ENCODE measurements around the gene C22orf15. TPM values are rescaled to one million over a fixed set of nuclear protein-coding genes. Genes with fewer than 3 reads are reported as not detected.
A peak's percentile ranks its signal among the peaks of the same experiment; 100 is the strongest.
"Not testable (repeated sequence)": the region's sequence is repeated elsewhere in the genome, so short reads cannot be mapped to it uniquely, and the experiment has no call there.

The C22orf15 gene, protein sequence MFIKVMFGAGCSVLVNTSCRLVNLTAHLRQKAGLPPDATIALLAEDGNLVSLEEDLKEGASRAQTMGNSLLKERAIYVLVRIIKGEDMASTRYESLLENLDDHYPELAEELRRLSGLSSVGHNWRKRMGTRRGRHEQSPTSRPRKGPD
- total RNA-seq: not detected in 2 replicates

DNA sequence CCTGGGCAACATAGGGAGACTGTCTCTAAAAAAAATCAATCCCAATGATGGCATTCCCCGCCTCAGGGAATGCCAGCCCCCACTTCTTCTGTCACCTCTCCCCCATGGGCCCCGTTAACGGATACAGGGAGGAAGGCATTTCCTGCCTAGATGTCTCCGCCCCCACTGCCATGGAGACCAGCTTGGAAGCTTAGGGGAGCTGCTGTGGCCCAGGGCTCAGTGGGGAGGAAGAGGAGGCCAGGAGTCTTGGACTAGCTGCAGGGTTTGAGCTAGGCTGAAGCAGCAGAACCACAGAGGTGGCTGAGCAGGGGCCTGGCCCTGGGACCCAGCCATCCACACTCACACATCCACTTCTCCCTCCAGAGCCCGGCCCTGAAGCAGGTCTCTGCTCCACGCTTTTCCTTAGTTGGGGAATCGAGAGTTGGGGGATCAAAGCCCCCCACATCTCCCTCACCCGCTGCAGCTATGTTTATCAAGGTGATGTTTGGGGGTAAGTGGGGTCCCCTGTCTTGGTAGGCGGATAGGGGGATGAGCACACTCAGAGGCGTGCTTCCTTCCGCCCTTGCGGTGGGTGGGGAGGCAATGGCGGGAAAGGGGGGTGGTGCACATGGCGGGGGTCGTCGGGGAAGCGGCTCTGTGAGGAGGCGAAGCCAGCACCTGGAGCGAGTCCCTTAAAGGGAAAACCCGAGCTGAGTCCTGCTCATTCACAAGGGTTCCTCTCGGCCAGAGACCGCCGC lies at the start of gene C22orf15:
TSS of gene C22orf15 (plus strand) at position 149 of the 737 bp plus-strand sequence. CDS start at position 466, 317 bp downstream.
- no peak for DNase-seq (ENCODE audit: low read depth)

- no peak for DNase-seq (ENCODE audit: low read depth)
These were observed 48.8 kb upstream of the C22orf15 start for GRCh38 chr22:23713696-23714595.

- DNase-seq (ENCODE audit: low read depth): no peak
These were observed 47.9 kb upstream of the C22orf15 start for GRCh38 chr22:23714596-23715578.

- DNase-seq (ENCODE audit: low read depth): peak; percentile 4
These were observed 46.9 kb upstream of the C22orf15 start for GRCh38 chr22:23715806-23716375.

DNA sequence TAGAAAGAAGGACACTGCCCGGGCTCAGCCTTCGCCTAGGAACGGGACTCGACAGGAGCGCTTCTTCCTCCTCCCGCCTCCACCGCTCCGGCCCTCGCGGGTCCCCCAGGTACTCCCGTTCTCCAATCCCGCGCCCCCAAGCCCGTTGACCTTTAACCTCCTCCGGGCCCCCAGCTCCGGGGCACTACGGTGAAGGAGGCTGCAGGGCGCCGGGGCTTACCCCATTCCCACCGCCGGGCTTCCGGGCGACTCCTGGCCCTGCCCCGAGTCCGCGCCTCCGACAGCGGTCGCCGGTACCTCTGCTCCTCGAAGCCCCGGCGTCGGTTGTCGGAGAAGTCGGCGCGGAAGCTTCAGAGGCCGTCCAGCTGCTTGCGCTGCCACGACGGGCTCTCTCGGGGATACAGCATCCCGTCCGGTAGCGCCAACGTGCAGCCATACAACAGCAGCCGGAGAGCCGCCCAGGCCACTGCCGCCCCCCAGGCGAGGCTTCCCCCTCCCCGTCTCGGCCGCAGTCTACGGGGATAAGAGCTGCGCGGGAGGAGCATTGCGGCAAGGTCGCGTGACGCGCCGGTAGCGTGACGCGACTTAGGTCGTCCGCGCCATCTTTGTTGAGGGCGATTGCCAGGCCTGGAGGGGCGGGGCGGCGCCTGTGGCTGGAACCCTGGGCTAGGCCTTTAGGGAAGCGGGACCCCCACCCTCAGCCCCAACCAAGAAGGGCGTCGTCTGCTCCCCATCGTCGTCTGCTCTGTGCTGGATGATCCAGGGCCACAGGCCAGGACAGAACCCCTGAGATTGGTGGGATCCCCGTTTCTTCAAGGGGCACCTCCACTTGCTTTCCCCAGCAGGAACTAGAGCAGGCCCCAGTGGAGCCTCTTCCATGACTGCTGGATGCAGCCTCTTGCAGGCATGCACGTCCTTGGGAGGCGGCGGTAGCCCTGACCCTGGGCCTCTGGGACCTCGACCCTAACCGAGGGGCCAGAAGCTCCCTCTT lies 45.7 kb upstream of the C22orf15 start:
- peak; percentile 42 for DNase-seq (ENCODE audit: low read depth)

DNA sequence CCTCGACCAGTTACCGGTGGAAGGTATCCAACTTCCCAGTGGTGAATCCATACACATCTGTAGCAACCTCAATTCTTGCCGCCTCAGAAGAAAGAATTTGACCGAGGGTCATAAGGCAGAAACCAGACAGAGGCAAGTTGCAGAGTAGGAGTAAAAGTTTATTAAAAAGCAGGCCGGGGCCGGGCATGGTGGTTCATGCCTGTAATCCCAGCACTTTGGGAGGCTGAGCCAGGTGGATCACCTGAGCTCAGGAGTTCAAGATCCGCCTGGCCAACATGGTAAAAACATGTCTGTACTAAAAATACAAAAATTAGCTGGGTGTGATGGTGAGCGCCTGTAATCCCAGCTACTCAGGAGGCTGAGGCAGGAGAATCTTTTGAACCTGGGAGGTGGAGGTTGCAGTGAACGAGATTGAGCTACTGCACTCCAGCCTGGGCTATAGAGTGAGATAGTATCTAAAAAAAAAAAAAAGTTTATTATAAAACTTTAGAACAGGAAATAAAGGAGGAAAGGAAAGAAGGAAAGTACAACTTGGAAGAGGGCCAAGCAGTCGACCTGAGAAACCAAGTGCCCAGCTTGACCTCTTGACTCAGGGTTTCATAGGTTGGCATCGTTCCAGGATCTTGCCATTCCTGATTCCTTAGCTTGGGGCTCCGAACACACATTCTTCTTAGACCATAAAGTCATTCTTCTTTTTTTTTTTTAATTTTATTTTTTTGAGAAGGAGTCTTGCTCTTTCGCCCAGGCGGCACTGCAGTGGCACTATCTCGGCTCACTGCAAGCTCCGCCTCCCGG lies 44.2 kb upstream of the C22orf15 start:
- DNase-seq (ENCODE audit: low read depth): peak; percentile 81

DNA sequence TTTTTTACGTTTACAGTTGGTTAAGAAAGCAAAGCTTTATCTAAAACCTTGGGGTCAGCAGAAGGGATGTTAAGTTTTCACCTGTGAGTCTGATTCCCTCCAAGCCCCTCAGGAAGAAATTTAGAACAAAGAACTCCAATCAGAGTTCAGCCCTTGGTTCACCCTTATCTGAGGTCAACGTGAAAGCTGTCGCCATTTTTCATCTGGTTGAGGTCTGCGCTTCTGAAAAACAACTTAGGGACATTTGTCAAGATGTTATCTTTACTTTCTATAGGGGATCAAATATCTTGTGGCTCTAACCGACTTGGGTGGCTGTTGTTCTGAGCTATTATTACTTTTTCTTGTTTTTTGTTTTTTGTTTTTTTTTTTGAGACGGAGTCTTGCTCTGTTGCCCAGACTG lies 41.9 kb upstream of the C22orf15 start:
- no peak for DNase-seq (ENCODE audit: low read depth)

DNA sequence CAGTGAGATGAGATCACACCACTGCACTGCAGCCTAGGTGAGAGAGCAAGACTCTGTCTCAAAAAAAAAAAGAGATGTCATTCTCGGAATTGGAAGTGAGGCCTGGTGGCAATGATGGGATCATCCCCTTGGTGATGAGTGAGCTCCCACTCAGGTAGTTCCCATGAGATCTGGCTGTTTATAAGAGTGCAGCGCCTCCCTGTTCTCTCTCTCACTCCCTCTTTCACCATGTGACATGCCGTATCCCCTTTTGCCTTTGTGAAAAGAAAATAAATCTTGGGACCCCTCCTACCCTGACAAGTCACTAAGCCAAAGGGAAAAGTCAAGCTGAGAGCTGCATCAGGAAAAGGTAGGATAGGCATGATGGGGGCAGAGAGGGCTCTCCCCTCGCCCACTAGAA lies 40.6 kb upstream of the C22orf15 start:
- no peak for DNase-seq (ENCODE audit: low read depth)

- no peak for DNase-seq (ENCODE audit: low read depth)
These were observed 40.1 kb upstream of the C22orf15 start for GRCh38 chr22:23722724-23723123.

GRCh38 chr22:23728108-23728507 lies 34.7 kb upstream of the C22orf15 start:
- DNase-seq (ENCODE audit: low read depth): not testable (repeated sequence)

GRCh38 chr22:23737696-23738095 lies 25.1 kb upstream of the C22orf15 start:
- DNase-seq (ENCODE audit: low read depth): no peak

DNA sequence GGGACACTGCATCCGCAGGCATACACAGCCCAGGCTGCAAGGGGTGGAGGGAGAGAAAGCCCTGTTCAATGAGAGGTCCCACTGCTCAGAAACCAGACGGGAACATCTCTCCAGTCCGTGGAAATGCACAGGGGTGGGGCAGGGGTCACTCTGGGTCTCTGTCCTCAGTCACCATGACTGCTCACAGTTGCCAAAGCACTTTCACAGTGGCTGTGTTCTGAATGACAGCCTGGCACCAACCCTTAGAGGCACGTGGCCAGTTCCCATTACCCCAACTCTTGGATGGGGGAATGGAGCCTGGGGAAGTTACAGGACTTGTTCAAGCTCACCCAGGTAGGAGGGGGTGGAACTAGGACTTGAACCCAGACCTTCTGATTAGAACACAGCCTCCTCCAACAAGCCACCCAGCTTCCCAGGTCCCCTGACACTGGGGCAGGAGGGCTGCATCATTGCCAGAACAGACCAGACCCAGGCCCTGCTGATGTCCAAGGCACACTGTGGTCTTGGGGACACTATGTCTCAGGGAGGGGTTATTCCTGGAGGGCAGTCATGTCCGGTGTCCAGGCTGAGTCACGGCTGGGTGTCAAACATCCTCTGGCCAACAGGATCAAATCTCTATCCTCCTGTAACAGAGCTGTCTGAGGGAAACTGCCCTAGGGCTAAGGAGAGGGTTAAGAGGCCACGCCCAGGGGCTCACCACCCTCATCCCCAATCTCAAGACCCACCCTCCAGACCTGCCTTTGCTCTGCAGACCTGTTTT lies 20.1 kb upstream of the C22orf15 start:
- no peak for DNase-seq (ENCODE audit: low read depth)

- no peak for DNase-seq (ENCODE audit: low read depth)
These were observed 19.5 kb upstream of the C22orf15 start for GRCh38 chr22:23743303-23743705.

- no peak for DNase-seq (ENCODE audit: low read depth)
These were observed 18.8 kb upstream of the C22orf15 start for GRCh38 chr22:23744001-23744400.

DNA sequence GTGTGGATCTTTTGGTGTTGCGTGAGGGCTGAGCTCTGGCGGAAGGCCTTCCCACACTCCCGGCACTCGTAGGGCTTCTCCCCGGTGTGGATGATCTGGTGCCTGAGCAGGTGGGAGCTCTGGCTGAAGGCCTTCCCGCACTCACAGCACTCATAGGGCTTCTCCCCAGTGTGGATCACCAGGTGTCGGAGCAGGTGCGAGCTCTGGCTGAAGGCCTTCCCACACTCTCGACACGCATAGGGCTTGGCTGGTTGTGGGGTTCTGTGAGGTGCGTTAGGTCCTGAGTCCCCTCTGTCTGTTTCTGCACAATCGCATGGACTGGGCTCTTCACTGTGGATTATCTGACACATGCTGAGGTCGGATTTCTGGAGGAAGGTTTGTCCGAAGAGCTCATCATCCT lies 18.3 kb upstream of the C22orf15 start:
- DNase-seq (ENCODE audit: low read depth): no peak

- DNase-seq (ENCODE audit: low read depth): no peak
These were observed 17.0 kb upstream of the C22orf15 start for GRCh38 chr22:23745791-23746190.

- no peak for DNase-seq (ENCODE audit: low read depth)
These were observed 12.9 kb upstream of the C22orf15 start for GRCh38 chr22:23749841-23750301.

DNA sequence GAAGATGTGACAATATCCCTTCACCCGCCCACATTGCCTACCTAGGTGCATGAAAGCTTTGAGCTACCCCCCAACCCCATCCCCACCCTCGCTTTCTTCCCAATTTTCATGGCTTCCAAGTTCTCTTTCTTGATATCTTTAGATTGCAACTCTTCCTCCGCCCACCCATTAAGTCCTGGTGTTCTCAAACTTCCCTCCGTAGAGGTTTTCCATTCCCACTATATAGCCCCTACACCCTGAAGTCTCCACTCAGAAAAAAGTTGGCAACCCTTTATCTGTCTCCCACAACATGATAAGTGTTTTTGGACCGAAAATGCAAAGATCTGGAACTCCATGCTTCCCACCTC lies 12.4 kb upstream of the C22orf15 start:
- DNase-seq (ENCODE audit: low read depth): no peak

All from renal cortical epithelial cell (primary cell).